Breast epithelium (tissue), 3 donors: ENCODE data around the gene KPNA4.

ENCODE experiments used
- POLR2A ChIP-seq: fragments of 450-650 bp; IDR thresholded peaks from one replicate; pipeline ENCODE4 v1.6.1; 2016; ENCODE audit warnings: antibody characterized with exemption, mild to moderate bottlenecking, moderate library complexity
- POLR2AphosphoS5 ChIP-seq, 3 donors: sonication (generic); formaldehyde crosslinking; IDR thresholded peaks; one replicate each; pipeline ENCODE4 v1.6.1; 2017; ENCODE audit warnings: antibody characterized with exemption in 3 of 3
- TF ChIP-seq, protein P1 (sequence below), 3 donors: fragments of 450-650 bp; IDR thresholded peaks; one replicate each; pipeline ENCODE4 v1.5.1; 2016 to 2017; ENCODE audit warnings: antibody characterized with exemption in 3 of 3, mild to moderate bottlenecking in 3 of 3, moderate library complexity in 3 of 3

DNA sequence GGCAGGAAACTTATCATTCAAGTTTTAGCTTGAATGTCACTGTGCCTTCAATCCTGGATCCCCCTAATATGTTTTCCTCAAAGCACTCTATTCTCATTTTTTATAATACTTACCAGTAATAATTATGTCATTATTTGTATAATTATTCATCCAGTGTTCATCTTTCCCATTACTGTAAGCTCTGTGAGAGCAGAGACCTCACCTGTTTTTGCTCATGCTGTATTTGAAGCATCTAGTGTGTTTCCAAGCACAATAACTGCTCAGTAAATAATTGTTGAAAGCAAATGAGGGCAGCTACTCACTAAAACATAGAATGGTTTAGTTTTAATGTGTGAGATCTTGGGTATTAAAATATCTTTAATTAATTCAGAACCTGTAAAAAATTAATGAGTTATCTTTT lies 36.9 kb upstream of the KPNA4 start:
- TF ChIP-seq, protein P1, sequence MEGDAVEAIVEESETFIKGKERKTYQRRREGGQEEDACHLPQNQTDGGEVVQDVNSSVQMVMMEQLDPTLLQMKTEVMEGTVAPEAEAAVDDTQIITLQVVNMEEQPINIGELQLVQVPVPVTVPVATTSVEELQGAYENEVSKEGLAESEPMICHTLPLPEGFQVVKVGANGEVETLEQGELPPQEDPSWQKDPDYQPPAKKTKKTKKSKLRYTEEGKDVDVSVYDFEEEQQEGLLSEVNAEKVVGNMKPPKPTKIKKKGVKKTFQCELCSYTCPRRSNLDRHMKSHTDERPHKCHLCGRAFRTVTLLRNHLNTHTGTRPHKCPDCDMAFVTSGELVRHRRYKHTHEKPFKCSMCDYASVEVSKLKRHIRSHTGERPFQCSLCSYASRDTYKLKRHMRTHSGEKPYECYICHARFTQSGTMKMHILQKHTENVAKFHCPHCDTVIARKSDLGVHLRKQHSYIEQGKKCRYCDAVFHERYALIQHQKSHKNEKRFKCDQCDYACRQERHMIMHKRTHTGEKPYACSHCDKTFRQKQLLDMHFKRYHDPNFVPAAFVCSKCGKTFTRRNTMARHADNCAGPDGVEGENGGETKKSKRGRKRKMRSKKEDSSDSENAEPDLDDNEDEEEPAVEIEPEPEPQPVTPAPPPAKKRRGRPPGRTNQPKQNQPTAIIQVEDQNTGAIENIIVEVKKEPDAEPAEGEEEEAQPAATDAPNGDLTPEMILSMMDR (IDR thresholded peaks at IDR 0.05): no peak
- TF ChIP-seq POLR2AphosphoS5 (IDR thresholded peaks at IDR 0.05): no peak
- no peak for TF ChIP-seq POLR2A
